ENCODE results near the gene FBXL19. TPM values are rescaled to one million over a fixed set of nuclear protein-coding genes. Genes with fewer than 3 reads are reported as not detected.
A peak's percentile ranks its signal among the peaks of the same experiment; 100 is the strongest.

The FBXL19 gene
- total and polyA plus RNA-seq, 8 donors = 3.8 to 26.8 (median 6.7) TPM

DNA sequence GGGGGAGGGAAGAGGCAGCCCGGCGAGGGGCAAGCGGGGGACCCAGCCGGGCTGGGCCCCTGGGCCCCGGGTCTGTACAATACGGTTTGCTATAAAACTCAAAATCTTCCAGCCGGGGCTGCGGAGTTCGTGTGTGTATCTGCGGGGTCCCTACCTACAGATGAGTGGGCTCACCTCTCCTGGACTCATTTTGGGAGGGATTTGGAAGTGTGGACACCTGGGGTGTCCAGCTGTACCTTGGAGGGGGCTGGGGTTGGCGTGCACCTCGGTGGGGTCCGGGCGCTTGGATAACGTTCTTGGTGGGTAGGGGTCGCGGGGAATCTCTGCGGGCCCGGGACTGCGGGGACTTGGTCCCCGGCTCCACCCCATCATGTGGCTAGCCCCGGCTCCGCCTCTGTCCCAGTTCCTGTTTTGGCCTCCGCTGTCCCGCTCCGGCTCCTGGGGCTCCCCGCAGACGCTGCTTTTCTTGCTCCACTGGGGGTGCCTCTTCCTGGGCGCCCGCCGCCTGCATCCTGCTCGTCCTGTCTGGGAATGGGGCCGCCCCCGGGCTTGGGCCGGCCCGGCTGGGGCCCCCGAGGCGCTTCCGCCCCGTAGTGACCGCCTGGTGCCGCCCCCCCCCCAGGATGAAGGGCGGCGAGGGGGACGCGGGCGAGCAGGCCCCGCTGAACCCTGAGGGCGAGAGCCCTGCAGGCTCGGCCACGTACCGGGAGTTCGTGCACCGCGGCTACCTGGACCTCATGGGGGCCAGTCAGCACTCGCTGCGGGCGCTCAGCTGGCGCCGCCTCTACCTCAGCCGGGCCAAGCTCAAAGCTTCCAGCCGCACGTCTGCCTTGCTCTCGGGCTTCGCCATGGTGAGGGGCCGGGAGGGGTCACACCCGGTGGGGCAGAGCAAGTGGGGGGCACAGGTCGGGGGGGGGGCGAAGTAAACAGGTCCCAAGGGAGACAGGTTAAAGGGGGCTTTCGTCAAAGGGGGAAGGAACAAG is 25.6 kb downstream of the FBXL19 start, which contains the start of gene ORAI3:
ORAI3 (plus strand) TSS at position 402 of the 983 bp plus-strand sequence; CDS start at position 624, 222 bp downstream.
- Histone ChIP-seq H3K27me3 (no peaks in the 10 kb centered on the region), H3K4me3 (peak within 1 kb of the TSS; percentile 83 to 95 (median 91)), H3K4me1 (peaks cover 0 to 7% (median 0%) of the 10 kb centered on the region in 3 donors), H3K9me3 (no peaks in the 10 kb centered on the region), H3K27ac (peak within 1 kb of the TSS; percentile 61 to 91 (median 84)), H3K36me3 (no peaks in the 10 kb centered on the region)
- intact Hi-C loops (cut with DNase I) = no loop called here
- FAIRE-seq (no peak), ATAC-seq (peak; percentile 72 to 76 (median 74)), DNase-seq (peak; percentile 61 to 91 (median 74))
- TF ChIP-seq, protein P1, sequence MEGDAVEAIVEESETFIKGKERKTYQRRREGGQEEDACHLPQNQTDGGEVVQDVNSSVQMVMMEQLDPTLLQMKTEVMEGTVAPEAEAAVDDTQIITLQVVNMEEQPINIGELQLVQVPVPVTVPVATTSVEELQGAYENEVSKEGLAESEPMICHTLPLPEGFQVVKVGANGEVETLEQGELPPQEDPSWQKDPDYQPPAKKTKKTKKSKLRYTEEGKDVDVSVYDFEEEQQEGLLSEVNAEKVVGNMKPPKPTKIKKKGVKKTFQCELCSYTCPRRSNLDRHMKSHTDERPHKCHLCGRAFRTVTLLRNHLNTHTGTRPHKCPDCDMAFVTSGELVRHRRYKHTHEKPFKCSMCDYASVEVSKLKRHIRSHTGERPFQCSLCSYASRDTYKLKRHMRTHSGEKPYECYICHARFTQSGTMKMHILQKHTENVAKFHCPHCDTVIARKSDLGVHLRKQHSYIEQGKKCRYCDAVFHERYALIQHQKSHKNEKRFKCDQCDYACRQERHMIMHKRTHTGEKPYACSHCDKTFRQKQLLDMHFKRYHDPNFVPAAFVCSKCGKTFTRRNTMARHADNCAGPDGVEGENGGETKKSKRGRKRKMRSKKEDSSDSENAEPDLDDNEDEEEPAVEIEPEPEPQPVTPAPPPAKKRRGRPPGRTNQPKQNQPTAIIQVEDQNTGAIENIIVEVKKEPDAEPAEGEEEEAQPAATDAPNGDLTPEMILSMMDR (IDR thresholded peaks at IDR 0.05) = no peak
- WGBS, 2 donors = 0% methylated on average over 45 to 69 of the region's 70 CpGs

DNA sequence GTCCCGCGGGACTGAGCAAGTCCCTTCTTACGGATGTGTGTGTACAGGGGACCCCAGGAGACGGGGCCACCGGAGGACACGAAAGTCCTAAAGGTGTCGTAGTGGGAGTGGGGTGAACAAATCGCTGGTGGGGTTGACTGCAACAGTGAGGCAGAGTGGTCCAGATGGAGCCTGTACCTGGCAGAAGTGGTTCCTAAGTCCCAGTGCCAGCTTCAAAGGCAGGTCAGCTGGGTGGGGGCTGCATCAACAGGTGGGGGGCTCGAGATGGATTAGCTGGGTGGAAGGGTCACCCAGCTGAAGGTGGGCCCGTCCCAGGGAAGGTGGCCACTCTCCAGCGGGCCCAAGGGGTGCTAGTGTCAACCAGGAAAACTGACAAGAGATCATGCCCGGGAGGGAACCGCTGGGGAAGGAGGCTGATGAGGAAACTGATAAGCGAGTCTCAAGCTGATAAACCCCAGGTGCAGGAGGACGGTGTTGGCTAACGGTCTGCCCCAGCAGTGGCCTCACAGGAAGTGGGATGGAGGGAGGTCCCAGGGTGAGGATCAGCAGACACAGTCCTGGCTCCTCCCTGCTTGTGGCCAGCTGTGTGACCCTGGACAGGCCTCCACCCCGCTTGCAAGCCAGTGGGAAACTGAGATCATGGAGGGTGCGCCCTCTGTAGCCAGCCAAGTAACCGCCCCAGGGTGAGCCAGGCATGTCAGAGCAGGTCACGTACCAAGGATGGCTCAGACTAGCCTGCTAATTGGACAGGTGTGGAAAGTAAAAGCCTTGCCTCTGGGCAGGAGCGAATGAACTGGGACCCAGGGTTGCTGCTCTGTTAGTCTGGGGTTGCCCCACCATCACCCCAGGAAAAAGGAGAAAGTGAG is 26.5 kb downstream of the FBXL19 start:
- intact Hi-C loops (cut with DNase I) = no loop called here
- 3 to 4% methylated on average over 21 of the region's 21 CpGs for WGBS, 2 donors
- Histone ChIP-seq H3K27me3 (no peaks in the 10 kb centered on the region), H3K4me1 (peaks cover 0 to 7% (median 0%) of the 10 kb centered on the region in 3 donors), H3K27ac (peak overlapping the region; percentile 61 to 91 (median 84)), H3K36me3 (no peaks in the 10 kb centered on the region), H3K9me3 (no peaks in the 10 kb centered on the region), H3K4me3 (peak overlapping the region; percentile 83 to 95 (median 91))
- TF ChIP-seq, protein P1 (IDR thresholded peaks at IDR 0.05) = no peak
- ATAC-seq = peak; percentile 29 to 48 (median 42)
- peak; percentile 66 to 84 (median 72) for DNase-seq
- FAIRE-seq = no peak

DNA sequence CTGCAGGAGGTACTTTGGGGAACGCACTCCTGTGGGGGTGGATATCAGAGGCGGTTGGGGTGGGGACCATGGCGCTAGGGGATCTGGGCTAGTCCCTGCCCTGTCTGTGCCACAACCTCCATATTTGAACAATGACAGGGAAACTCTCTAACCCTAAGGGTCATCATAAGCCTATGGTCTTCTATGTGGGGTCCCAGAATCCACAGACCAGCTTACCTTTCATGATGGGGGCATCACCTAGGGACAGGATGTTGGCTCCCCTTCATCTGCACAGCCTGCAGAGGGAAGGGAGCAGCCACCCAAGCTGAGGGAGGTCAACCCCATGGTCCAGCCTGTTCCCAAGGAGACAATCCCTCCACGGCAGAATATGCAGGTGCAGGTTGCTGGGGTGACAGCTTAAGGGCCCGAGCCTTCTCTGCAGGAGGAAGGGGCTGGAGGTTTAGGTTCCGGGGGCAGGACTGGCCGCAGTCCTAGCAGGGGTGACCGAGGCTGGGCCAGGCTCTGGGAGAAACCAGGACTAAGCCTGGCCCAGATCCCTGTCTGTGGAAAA is 27.2 kb downstream of the FBXL19 start:
- intact Hi-C loops (cut with DNase I) = no loop called here
- FAIRE-seq (no peak), DNase-seq (no peak), ATAC-seq (no peak)
- Histone ChIP-seq H3K27ac (peak overlapping the region in 3 of 4 donors; percentile 79 to 91 (median 88)), H3K4me3 (peak overlapping the region in 2 of 4 donors; percentile 83 to 94), H3K4me1 (peaks cover 0 to 7% (median 0%) of the 10 kb centered on the region in 3 donors), H3K36me3 (no peaks in the 10 kb centered on the region), H3K27me3 (no peaks in the 10 kb centered on the region), H3K9me3 (no peaks in the 10 kb centered on the region)
- WGBS, 2 donors = 72 to 79% methylated on average over 8 of the region's 8 CpGs
- TF ChIP-seq, protein P1 (IDR thresholded peaks at IDR 0.05) = no peak

DNA sequence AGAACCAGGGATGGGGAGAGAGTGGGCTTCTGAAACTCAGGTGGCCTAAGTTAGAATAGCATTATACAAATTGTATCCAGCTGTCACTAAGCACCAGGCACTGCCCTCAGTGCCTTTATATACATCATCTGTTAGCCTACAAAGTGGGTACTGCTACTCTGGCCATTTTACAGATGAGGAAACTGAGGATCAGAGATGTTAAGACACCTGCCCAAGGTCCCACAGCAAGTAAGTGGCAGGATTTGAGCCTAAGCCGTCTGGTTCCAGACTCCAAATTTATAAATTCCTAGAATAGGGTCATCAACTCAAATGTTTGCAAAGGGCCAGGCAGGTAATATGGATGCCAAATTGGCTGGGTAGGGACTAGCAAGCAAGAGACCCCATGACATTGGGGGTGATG is 27.8 kb downstream of the FBXL19 start:
- FAIRE-seq (no peak), ATAC-seq (no peak)
- intact Hi-C loops (cut with DNase I) = no loop called here

More for the DNA sequence above, 27.8 kb downstream of the FBXL19 start:
- no peak for DNase-seq
- Histone ChIP-seq H3K9me3 (no peaks in the 10 kb centered on the region), H3K4me3 (no peak overlapping the region), H3K36me3 (no peaks in the 10 kb centered on the region), H3K27ac (no peak overlapping the region), H3K4me1 (peaks cover 0 to 7% (median 0%) of the 10 kb centered on the region in 3 donors), H3K27me3 (no peaks in the 10 kb centered on the region)
- 74 to 77% methylated on average over 1 of the region's 1 CpG for WGBS, 2 donors
- TF ChIP-seq, protein P1 (IDR thresholded peaks at IDR 0.05) = no peak

All from pancreas (tissue), 10 donors.